Mesendoderm (in vitro differentiated cells): ENCODE results near the gene NRDC.

Experiments used
- DNase-seq: peaks from one replicate; pipeline ENCODE4 v3.0.0; 2013
- H2AK5ac ChIP-seq: 2 replicates; pipeline ENCODE4 v1.6.1; 2013; ENCODE audit warnings: low read length, inconsistent platforms
- H2BK120ac ChIP-seq: 2 replicates; pipeline ENCODE4 v1.6.1; 2013; ENCODE audit warnings: low read depth, mild to moderate bottlenecking, low read length, moderate library complexity, mixed read lengths
- H2BK15ac ChIP-seq: replicated peaks from 2 replicates; pipeline ENCODE4 v1.6.1; 2013; ENCODE audit warnings: low read depth, mild to moderate bottlenecking, moderate library complexity
- H2BK5ac ChIP-seq: 2 replicates; pipeline ENCODE4 v1.6.1; 2013; ENCODE audit warnings: low read length, inconsistent platforms
- H3K18ac ChIP-seq: 2 replicates; pipeline ENCODE4 v1.6.1; 2013; ENCODE audit warnings: mild to moderate bottlenecking, low read length, mixed read lengths
- H3K23ac ChIP-seq: one replicate; pipeline ENCODE4 v1.6.1; 2013; ENCODE audit warnings: low read length
- H3K27ac ChIP-seq: 2 replicates; pipeline ENCODE4 v1.5.1; 2013; ENCODE audit warnings: low read depth, mild to moderate bottlenecking, inconsistent platforms, low read length, moderate library complexity
- H3K27me3 ChIP-seq: 2 replicates; pipeline ENCODE4 v1.6.1; 2013; ENCODE audit warnings: low read length, control low read depth, mild to moderate bottlenecking, inconsistent platforms; ENCODE audit not compliant: insufficient read depth, poor library complexity
- H3K36me3 ChIP-seq: 2 replicates; pipeline ENCODE4 v1.6.1; 2013; ENCODE audit warnings: low read length, inconsistent platforms; ENCODE audit not compliant: control insufficient read depth, insufficient read depth
- H3K4ac ChIP-seq: one replicate; pipeline ENCODE4 v1.6.1; 2013; ENCODE audit warnings: low read depth, mild to moderate bottlenecking, low read length, moderate library complexity
- H3K4me1 ChIP-seq: 2 replicates; pipeline ENCODE4 v1.6.1; 2013; ENCODE audit warnings: low read depth, low read length, inconsistent platforms; ENCODE audit not compliant: control insufficient read depth
- H3K4me2 ChIP-seq: 2 replicates; pipeline ENCODE4 v1.6.1; 2013; ENCODE audit warnings: low read length
- H3K4me3 ChIP-seq: 2 replicates; pipeline ENCODE4 v1.5.1; 2013; ENCODE audit warnings: mild to moderate bottlenecking, low read length
- H3K56ac ChIP-seq: one replicate; pipeline ENCODE4 v1.6.1; 2013; ENCODE audit warnings: low read length
- H3K79me1 ChIP-seq: 2 replicates; pipeline ENCODE4 v1.6.1; 2013; ENCODE audit warnings: low read length, inconsistent platforms
- H3K79me2 ChIP-seq: 2 replicates; pipeline ENCODE4 v1.6.1; 2013; ENCODE audit warnings: mild to moderate bottlenecking, low read length; ENCODE audit not compliant: control insufficient read depth, insufficient read depth
- H3K9ac ChIP-seq: 2 replicates; pipeline ENCODE4 v1.6.1; 2013; ENCODE audit warnings: low read length, inconsistent platforms
- H4K5ac ChIP-seq: one replicate; pipeline ENCODE4 v1.6.1; 2013; ENCODE audit warnings: low read length
- H4K8ac ChIP-seq: one replicate; pipeline ENCODE4 v1.6.1; 2013; ENCODE audit warnings: low read depth, mild to moderate bottlenecking, control low read depth, low read length, moderate library complexity
- WGBS: extraction: QIAGEN DNeasy Blood & Tissue Kit; methylation state at CpG from one replicate; pipeline ENCODE4 v1.1.7; 2013; ENCODE audit warnings: low lambda C conversion rate, missing lambda C conversion rate; ENCODE audit not compliant: insufficient coverage; ENCODE audit errors: extremely low coverage; 5-methylcytosine and 5-hydroxymethylcytosine counted together

The NRDC gene

GRCh38 chr1:51840182-51840581 lies 38.3 kb downstream of the NRDC start:
- Histone ChIP-seq H2BK5ac (no peak overlapping the region), H3K27ac (no peak overlapping the region), H3K79me2 (peaks cover 7% of the 10 kb centered on the region), H3K56ac (no peak overlapping the region), H3K4me1 (peaks cover 5% of the 10 kb centered on the region), H3K4me2 (no peak overlapping the region), H3K79me1 (peaks cover 4% of the 10 kb centered on the region), H3K23ac (no peak overlapping the region), H3K4me3 (no peak overlapping the region), H2BK15ac (no peak overlapping the region), H3K27me3 (no peaks in the 10 kb centered on the region), H4K8ac (no peak overlapping the region), H3K36me3 (no peaks in the 10 kb centered on the region), H3K18ac (no peak overlapping the region), H4K5ac (no peak overlapping the region), H3K4ac (no peak overlapping the region), H2AK5ac (no peak overlapping the region), H3K9ac (no peak overlapping the region), H2BK120ac (no peak overlapping the region)
- no peak for DNase-seq
- 100% methylated on average over 1 of the region's 2 CpGs for WGBS

- H3K27ac ChIP-seq = no peak overlapping the region
- no CpG with 5 or more reads among the region's 1 CpG for WGBS
- no peak overlapping the region for H2AK5ac ChIP-seq
- H3K4ac ChIP-seq = no peak overlapping the region
- H3K9ac ChIP-seq = no peak overlapping the region
- H3K4me2 ChIP-seq = no peak overlapping the region
- no peak for DNase-seq
- no peak overlapping the region for H4K5ac ChIP-seq
- no peak overlapping the region for H4K8ac ChIP-seq
- H3K36me3 ChIP-seq = no peaks in the 10 kb centered on the region
- H3K23ac ChIP-seq = no peak overlapping the region
- H3K79me1 ChIP-seq = peaks cover 4% of the 10 kb centered on the region
- H2BK5ac ChIP-seq = no peak overlapping the region
- H3K79me2 ChIP-seq = peaks cover 5% of the 10 kb centered on the region
- H2BK15ac ChIP-seq = no peak overlapping the region
- H3K4me1 ChIP-seq = peaks cover 2% of the 10 kb centered on the region
- no peak overlapping the region for H3K18ac ChIP-seq
- H3K4me3 ChIP-seq = no peak overlapping the region
- no peak overlapping the region for H2BK120ac ChIP-seq
- no peak overlapping the region for H3K56ac ChIP-seq
- H3K27me3 ChIP-seq = no peaks in the 10 kb centered on the region
These were observed 39.4 kb downstream of the NRDC start for GRCh38 chr1:51839094-51839493.

- no peak overlapping the region for H3K56ac ChIP-seq
- H3K4ac ChIP-seq = no peak overlapping the region
- H3K79me2 ChIP-seq = no peaks in the 10 kb centered on the region
- no peak overlapping the region for H3K9ac ChIP-seq
- WGBS = no CpG with 5 or more reads among the region's 1 CpG
- H2BK120ac ChIP-seq = no peak overlapping the region
- H3K27me3 ChIP-seq = no peaks in the 10 kb centered on the region
- no peak overlapping the region for H3K4me2 ChIP-seq
- no peak overlapping the region for H3K23ac ChIP-seq
- H3K36me3 ChIP-seq = no peaks in the 10 kb centered on the region
- no peak overlapping the region for H2BK15ac ChIP-seq
- H2BK5ac ChIP-seq = no peak overlapping the region
- DNase-seq = no peak
- H4K5ac ChIP-seq = no peak overlapping the region
- H3K27ac ChIP-seq = no peak overlapping the region
- H3K79me1 ChIP-seq = peaks cover 2% of the 10 kb centered on the region
- no peak overlapping the region for H2AK5ac ChIP-seq
- no peak overlapping the region for H3K18ac ChIP-seq
- no peak overlapping the region for H4K8ac ChIP-seq
- H3K4me1 ChIP-seq = no peaks in the 10 kb centered on the region
- H3K4me3 ChIP-seq = no peak overlapping the region
These were observed 41.3 kb downstream of the NRDC start for GRCh38 chr1:51837243-51837642.

- Histone ChIP-seq H3K23ac (no peak overlapping the region), H3K9ac (no peak overlapping the region), H3K4me1 (no peaks in the 10 kb centered on the region), H3K4ac (no peak overlapping the region), H3K4me2 (no peak overlapping the region), H2BK15ac (no peak overlapping the region), H3K36me3 (no peaks in the 10 kb centered on the region), H2AK5ac (no peak overlapping the region), H3K18ac (no peak overlapping the region), H4K5ac (no peak overlapping the region), H3K4me3 (no peak overlapping the region), H3K27me3 (no peaks in the 10 kb centered on the region), H3K56ac (no peak overlapping the region), H3K79me2 (no peaks in the 10 kb centered on the region), H4K8ac (no peak overlapping the region), H2BK5ac (no peak overlapping the region), H3K27ac (no peak overlapping the region), H2BK120ac (no peak overlapping the region), H3K79me1 (no peaks in the 10 kb centered on the region)
- WGBS = no CpG with 5 or more reads among the region's 2 CpGs
- no peak for DNase-seq
These were observed 44.8 kb downstream of the NRDC start for GRCh38 chr1:51833700-51834099.

GRCh38 chr1:51829058-51829457 lies 49.5 kb downstream of the NRDC start:
- no peaks in the 10 kb centered on the region for H3K4me1 ChIP-seq
- no peaks in the 10 kb centered on the region for H3K79me1 ChIP-seq
- H4K5ac ChIP-seq = no peak overlapping the region
- no peak overlapping the region for H4K8ac ChIP-seq
- H3K23ac ChIP-seq = no peak overlapping the region
- H3K27me3 ChIP-seq = no peaks in the 10 kb centered on the region
- no peak overlapping the region for H2BK15ac ChIP-seq
- no peaks in the 10 kb centered on the region for H3K36me3 ChIP-seq
- WGBS = no CpG with 5 or more reads among the region's 2 CpGs
- H2BK120ac ChIP-seq = no peak overlapping the region
- H2AK5ac ChIP-seq = no peak overlapping the region
- H3K4ac ChIP-seq = no peak overlapping the region
- H3K56ac ChIP-seq = no peak overlapping the region
- H3K4me3 ChIP-seq = no peak overlapping the region
- H2BK5ac ChIP-seq = no peak overlapping the region
- H3K27ac ChIP-seq = no peak overlapping the region
- no peak for DNase-seq
- no peaks in the 10 kb centered on the region for H3K79me2 ChIP-seq
- H3K4me2 ChIP-seq = no peak overlapping the region
- H3K18ac ChIP-seq = no peak overlapping the region
- H3K9ac ChIP-seq = no peak overlapping the region

- H3K27ac ChIP-seq = no peak overlapping the region
- H3K4me3 ChIP-seq = no peak overlapping the region
- H4K8ac ChIP-seq = no peak overlapping the region
- no peak overlapping the region for H2AK5ac ChIP-seq
- no peaks in the 10 kb centered on the region for H3K27me3 ChIP-seq
- H3K36me3 ChIP-seq = no peaks in the 10 kb centered on the region
- no peak overlapping the region for H2BK120ac ChIP-seq
- H3K4me1 ChIP-seq = no peaks in the 10 kb centered on the region
- no peak overlapping the region for H3K4ac ChIP-seq
- H3K56ac ChIP-seq = no peak overlapping the region
- DNase-seq = no peak
- H3K4me2 ChIP-seq = no peak overlapping the region
- H3K9ac ChIP-seq = no peak overlapping the region
- H4K5ac ChIP-seq = no peak overlapping the region
- H2BK15ac ChIP-seq = no peak overlapping the region
- H2BK5ac ChIP-seq = no peak overlapping the region
- WGBS = no CpG with 5 or more reads among the region's 1 CpG
- H3K79me2 ChIP-seq = no peaks in the 10 kb centered on the region
- no peak overlapping the region for H3K23ac ChIP-seq
- no peaks in the 10 kb centered on the region for H3K79me1 ChIP-seq
- H3K18ac ChIP-seq = no peak overlapping the region
These were observed 58.7 kb downstream of the NRDC start for GRCh38 chr1:51819810-51820209.
